Measurements from ENCODE around the gene ADGRL1.

DNA sequence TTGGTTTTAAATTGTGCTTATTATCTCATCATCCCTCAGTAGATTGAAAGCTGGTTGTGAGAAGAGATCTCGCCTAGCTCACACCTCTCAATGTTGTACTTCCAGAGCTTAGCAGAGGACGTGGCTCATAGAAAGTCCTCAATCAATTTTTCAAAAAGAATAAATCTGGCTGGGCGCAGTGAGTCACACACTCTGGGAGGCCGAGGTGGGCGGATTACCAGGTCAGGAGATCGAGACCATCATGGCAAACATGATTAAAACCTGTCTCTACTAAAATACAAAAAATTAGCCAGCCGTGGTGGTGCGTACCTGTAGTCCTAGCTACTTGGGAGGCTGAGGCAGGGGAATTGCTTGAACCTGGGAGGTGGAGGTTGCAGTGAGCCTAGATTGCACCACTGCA is 64.9 kb downstream of the ADGRL1 start:
- TF ChIP-seq, protein P1, sequence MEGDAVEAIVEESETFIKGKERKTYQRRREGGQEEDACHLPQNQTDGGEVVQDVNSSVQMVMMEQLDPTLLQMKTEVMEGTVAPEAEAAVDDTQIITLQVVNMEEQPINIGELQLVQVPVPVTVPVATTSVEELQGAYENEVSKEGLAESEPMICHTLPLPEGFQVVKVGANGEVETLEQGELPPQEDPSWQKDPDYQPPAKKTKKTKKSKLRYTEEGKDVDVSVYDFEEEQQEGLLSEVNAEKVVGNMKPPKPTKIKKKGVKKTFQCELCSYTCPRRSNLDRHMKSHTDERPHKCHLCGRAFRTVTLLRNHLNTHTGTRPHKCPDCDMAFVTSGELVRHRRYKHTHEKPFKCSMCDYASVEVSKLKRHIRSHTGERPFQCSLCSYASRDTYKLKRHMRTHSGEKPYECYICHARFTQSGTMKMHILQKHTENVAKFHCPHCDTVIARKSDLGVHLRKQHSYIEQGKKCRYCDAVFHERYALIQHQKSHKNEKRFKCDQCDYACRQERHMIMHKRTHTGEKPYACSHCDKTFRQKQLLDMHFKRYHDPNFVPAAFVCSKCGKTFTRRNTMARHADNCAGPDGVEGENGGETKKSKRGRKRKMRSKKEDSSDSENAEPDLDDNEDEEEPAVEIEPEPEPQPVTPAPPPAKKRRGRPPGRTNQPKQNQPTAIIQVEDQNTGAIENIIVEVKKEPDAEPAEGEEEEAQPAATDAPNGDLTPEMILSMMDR (IDR thresholded peaks at IDR 0.05): no peak
- no peak for TF ChIP-seq POLR2A (IDR thresholded peaks at IDR 0.05)

Measured in uterus (tissue), 2 donors.